ENCODE results near the gene ETHE1.

DNA sequence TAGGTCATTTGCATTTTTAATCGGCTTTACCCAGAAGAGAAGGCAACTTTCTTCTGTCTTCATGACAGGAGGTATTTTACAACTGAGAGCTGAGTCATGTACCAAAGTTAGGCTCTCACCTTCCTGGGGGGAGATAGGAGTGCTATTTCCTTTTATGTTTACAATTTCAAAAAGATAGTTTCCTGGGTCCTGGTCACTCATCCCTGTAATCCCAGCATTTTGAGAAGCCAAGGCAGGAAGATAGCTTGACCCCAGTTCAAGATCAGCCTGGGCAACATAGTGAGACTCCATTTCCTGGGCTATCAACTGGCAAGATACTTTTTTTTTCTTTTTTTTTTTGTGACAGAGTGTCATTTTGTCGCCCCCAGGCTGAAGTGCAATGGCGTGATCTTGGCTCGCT, 69.2 kb downstream of the ETHE1 start:
- TF ChIP-seq GATA3 (IDR thresholded peaks at IDR 0.05; ENCODE audit: low read depth, low read length) = no peak
- no peak for TF ChIP-seq GATA2 (IDR thresholded peaks at IDR 0.05; ENCODE audit: low read depth, low read length)

Data from SH-SY5Y (cell line).